ENCODE measurements around the gene ANO10. TPM values are rescaled to one million over a fixed set of nuclear protein-coding genes. Genes with fewer than 3 reads are reported as not detected.
"Not testable (repeated sequence)": the region's sequence is repeated elsewhere in the genome, so short reads cannot be mapped to it uniquely, and the experiment has no call there.

The ANO10 gene
- total and polyA plus RNA-seq, 8 donors: 30.3 to 52.2 (median 35.4) TPM

- intact Hi-C loops (cut with DNase I): no loop called here
- no peaks in the 10 kb centered on the region for H3K4me1 ChIP-seq
- H3K9me3 ChIP-seq: peaks cover 0 to 20% of the 10 kb centered on the region in 2 donors
- TF ChIP-seq, protein P1, sequence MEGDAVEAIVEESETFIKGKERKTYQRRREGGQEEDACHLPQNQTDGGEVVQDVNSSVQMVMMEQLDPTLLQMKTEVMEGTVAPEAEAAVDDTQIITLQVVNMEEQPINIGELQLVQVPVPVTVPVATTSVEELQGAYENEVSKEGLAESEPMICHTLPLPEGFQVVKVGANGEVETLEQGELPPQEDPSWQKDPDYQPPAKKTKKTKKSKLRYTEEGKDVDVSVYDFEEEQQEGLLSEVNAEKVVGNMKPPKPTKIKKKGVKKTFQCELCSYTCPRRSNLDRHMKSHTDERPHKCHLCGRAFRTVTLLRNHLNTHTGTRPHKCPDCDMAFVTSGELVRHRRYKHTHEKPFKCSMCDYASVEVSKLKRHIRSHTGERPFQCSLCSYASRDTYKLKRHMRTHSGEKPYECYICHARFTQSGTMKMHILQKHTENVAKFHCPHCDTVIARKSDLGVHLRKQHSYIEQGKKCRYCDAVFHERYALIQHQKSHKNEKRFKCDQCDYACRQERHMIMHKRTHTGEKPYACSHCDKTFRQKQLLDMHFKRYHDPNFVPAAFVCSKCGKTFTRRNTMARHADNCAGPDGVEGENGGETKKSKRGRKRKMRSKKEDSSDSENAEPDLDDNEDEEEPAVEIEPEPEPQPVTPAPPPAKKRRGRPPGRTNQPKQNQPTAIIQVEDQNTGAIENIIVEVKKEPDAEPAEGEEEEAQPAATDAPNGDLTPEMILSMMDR (IDR thresholded peaks at IDR 0.05): no peak
- H3K36me3 ChIP-seq: no peaks in the 10 kb centered on the region
- H3K27ac ChIP-seq: no peak overlapping the region
- H3K4me3 ChIP-seq: no peak overlapping the region
- H3K27me3 ChIP-seq: no peaks in the 10 kb centered on the region
- DNase-seq (no peak), ATAC-seq (no peak)
Observed at GRCh38 chr3:43521941-43522340, 99.9 kb downstream of the ANO10 start.

DNA sequence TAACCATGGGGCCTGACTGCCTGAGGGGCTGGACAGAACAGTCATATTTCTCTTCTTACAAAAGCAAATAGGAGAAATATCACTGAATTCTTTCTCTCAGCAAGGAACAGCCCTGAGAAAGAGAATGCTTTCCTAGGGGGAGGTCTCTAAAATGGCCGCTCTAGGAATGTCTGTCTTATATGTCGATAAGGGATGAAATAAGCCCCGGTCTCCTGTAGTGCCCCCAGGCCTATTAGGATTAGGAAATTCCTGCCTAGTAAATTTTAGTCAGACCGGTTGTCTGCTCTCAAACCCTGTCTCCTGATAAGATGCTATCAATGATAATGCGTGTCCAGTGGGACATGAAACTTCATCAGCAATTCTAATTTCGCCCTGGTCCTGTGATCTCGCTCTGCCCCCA lies 103.3 kb downstream of the ANO10 start:
- not testable (repeated sequence) for H3K27me3 ChIP-seq

GRCh38 chr3:43515970-43516635 lies 105.7 kb downstream of the ANO10 start:
- Histone ChIP-seq H3K9me3 (peaks cover 0 to 20% of the 10 kb centered on the region in 2 donors), H3K36me3 (no peaks in the 10 kb centered on the region), H3K4me3 (no peak overlapping the region), H3K4me1 (no peaks in the 10 kb centered on the region), H3K27me3 (no peaks in the 10 kb centered on the region), H3K27ac (no peak overlapping the region)
- DNase-seq (no peak), ATAC-seq (no peak)
- TF ChIP-seq, protein P1 (IDR thresholded peaks at IDR 0.05): no peak
- intact Hi-C loops (cut with DNase I): no loop called here

More for the DNA sequence above, 103.3 kb downstream of the ANO10 start:
- H3K4me1 ChIP-seq; H3K36me3 ChIP-seq; H3K4me3 ChIP-seq; H3K27ac ChIP-seq; intact Hi-C loops (cut with DNase I); DNase-seq; ATAC-seq: not testable (repeated sequence)
- peaks cover 0 to 20% of the 10 kb centered on the region in 2 donors for H3K9me3 ChIP-seq

DNA sequence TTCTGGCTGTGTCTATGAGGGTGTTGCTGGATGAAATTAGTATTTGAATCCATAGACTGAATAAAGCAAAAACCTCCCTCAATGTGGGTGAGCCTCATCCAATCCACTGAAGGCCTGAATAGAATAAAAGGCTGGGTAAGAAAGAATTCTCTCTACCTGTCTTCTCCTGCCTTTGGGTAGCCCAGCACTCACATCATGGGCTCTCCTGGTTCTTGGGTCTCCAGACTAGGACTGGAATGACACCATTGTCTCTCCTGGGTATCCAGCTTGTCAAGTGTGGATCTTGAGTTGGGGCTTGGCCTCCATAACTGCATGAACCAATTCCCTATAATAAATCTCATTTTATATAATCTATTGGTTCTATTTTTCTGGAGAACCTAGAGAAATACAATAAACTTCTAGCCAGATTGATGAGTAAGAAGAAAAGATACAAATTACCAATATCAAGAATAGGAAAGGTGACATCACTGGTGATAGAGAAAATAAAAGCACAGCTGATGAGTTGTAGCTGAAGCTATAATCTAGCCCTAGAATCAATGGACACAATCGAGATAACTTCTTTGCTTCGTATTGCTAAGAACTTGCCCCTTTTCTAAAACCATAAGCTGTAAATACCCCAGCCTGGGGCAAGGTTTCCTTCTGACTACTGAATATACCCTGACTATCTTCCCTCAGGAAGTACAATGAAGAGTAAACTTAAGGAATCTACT lies 106.4 kb downstream of the ANO10 start:
- H3K4me1 ChIP-seq: no peaks in the 10 kb centered on the region
- no peak for DNase-seq
- TF ChIP-seq, protein P1 (IDR thresholded peaks at IDR 0.05): no peak
- intact Hi-C loops (cut with DNase I): no loop called here
- H3K27me3 ChIP-seq: no peaks in the 10 kb centered on the region
- no peak for ATAC-seq
- H3K4me3 ChIP-seq: no peak overlapping the region
- peaks cover 0 to 20% of the 10 kb centered on the region in 2 donors for H3K9me3 ChIP-seq
- H3K36me3 ChIP-seq: no peaks in the 10 kb centered on the region
- no peak overlapping the region for H3K27ac ChIP-seq

- Histone ChIP-seq H3K4me1 (no peaks in the 10 kb centered on the region), H3K27ac (no peak overlapping the region), H3K9me3 (no peaks in the 10 kb centered on the region), H3K27me3 (no peaks in the 10 kb centered on the region), H3K36me3 (no peaks in the 10 kb centered on the region), H3K4me3 (no peak overlapping the region)
- no peak for ATAC-seq
- TF ChIP-seq, protein P1 (IDR thresholded peaks at IDR 0.05): no peak
- DNase-seq: no peak
- intact Hi-C loops (cut with DNase I): no loop called here
Observed at GRCh38 chr3:43512754-43513404, 108.9 kb downstream of the ANO10 start.

All from left lung (tissue), 10 donors.